ENCODE results near the gene GALNT12.

The GALNT12 gene

DNA sequence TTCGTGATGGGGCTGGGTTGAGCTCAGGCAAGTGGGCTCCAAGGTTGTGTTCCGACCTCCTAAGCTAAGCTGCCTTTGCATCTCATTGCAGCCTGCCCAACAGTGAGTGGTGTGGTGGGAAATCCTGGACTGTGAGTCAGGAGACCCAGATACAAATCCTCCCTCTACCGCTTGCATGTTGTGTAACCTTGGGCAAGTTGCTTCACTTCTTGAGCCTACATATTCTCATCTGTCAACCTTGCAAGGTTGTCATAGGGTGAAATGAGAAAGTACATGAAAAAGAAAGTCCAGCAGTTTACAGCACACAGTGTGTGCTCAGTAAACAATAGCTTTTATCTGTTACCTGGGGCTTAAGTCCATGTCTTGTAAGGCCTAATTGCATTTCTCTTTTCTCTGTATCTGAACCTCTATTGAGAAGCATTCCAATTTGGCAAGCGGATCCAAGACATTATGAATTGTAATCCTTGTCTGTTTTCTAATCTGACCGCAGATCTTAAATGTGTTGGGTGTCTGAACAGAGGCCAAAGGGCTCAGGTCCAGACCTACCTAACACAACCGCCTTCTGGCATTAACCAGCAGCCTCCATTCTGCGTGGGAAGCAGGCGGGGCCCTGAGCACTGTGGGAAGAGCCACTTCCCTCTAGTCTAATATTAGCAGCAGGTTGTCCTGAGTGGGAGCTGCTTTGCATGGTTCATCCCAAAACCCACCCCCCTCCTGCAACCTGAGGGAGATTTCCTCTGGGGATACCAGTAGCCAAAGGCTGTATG, 1.8 kb upstream of the GALNT12 start:
- DNase-seq, result no peak

DNA sequence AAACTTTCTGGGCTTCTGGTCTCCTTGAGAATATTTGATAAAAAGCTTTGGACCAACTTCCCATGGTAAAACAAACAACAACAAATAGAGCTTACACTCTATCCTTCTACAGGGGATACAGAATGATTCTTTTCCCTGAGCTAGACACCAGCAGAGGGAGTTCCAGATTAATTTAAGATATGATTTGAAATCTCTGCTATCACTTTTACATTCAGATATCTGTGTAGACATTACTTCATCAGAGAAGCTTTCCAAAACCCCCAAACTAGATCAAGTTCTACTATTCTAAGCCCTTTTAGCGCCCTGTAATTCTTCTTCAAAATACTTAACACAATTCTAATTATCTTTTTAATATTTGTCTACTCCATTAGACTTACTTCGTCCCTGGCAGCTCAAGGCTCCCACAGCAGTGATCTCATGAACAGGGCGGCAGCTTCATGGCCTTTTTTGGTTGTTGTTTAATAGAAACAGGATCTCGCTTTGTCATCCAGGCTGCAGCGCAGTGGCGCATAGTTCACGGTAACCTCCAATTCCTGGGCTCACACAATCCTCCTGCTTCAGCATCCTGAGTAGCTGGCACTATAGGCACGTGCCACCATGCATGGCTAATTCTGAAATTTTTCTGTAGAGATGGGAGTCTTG, 955 bp upstream of the GALNT12 start:
- DNase-seq, result no peak

DNA sequence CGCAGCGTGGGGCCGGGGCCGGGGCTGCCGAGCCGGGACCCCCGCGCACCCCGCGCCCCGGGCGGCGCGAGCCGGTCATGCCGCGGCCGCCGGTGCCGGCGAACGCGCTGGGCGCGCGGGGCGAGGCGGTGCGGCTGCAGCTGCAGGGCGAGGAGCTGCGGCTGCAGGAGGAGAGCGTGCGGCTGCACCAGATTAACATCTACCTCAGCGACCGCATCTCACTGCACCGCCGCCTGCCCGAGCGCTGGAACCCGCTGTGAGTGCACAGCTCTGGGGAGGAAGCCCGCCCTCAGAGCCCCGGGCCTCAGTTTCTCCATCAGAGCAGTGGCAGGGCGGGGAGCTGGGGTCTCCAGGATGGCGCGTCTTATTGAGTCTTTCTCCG, 335 bp downstream of the GALNT12 start:
- DNase-seq, result no peak

DNA sequence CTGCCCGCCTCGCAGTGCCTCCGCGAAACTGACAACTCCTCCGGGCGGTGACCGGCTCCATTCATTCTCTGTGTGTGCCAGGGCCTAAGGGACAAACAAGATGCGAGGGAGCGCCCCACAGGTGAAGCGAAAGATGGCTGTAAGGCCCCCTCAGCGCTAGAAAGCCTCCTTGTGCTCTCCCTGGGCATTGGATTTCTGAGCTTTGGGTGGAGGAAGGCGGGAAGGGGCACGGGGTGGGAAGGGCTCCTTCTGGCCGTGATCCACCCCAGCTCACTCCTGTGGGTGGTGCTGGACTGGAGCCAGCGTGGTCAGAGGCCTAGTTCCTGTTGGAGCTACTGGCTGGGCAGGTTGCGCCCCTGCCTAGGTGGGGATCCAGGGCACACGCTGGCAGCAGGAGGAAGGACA, 943 bp downstream of the GALNT12 start:
- no peak for DNase-seq

DNA sequence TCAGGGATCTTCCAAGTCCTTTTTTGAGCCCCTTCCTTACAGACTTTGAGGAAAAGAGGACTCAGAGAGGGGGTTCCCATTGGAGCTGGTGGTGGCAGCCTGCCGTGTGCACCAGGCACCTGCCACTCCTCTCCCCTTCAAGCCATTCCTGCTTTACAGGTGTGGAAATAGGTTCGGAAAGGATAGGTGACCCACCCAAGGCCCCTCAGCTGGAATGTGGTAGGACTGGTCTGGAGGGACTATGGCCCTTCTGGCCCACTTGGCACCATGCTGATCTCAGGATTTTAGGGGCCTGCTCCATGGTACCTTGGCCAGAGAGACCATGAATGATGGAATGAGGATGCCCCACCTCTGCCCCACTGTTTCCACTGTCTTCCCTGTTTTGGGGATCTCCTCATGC, 1.4 kb downstream of the GALNT12 start:
- DNase-seq, result no peak

DNA sequence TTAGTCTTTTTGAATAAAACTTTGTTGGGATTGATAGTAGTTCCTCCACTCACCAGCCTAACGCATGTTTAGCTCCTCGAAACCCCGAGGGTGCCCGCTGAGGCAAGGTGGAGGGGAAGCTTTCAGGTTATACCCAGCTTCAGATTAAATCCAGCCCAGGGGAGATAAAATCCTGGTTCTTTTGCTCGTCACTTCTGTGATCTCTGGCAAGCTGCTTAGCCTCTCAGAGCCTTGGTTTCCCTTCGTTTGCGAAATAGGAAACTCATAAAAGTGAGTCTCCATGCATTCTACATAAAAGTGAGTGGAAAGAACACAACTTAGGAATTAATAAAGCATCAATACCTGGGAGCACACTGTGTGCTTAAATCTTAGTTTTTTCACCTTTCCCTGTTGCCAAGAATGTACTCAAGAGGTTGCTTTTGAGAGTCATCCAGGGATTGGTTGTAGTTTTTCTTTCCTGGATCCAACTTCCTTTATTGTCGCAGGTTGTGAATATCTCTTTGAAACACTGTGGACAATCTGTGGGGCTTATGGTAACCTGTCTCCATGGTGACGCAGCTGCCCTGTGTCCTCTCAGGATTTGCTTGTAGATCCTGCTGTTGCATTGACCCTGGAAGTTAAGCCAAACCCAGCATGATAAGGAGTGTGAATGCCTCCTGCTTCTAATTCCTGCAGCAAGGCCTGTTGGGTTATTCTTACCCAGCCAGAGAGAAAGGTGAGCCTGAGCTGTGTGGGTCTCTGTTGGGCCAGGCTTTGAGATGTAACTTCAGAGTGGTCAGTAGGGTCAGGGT, 2.0 kb downstream of the GALNT12 start:
- DNase-seq, result no peak

DNA sequence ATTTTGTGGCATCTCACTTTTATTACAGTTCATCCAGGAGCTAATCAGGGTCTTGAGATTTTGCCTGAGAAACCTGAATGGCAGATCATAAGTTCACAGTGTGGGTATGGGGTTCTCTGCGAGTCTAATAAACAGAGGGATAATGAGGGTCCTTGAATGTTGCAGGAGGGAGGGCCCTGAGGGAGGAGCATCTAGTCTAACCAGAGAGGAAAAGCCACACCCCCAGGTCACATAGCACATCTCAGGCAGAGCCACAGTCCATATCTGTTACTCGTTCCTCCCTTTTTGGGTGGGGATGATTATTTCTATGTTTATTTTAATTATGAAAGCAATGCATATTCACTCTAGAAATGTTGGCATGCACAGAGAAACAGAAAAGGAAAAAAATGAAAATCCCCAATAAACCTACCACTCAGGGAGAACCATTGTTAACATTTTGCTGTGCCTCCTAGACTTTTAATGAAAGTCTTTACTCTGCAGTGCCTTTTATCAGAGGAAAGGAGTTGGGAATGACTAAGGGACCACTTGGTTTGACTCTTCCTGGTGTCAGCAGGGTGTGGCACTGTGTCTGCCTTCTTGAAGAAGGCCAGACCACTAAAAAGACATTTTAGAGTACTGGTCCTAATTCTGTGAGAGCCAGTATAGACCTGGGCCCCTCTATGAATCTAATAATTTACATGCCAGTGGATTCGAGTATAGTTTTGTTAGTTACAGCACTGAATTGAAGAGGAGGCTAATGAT, 2.8 kb downstream of the GALNT12 start:
- DNase-seq, result no peak

DNA sequence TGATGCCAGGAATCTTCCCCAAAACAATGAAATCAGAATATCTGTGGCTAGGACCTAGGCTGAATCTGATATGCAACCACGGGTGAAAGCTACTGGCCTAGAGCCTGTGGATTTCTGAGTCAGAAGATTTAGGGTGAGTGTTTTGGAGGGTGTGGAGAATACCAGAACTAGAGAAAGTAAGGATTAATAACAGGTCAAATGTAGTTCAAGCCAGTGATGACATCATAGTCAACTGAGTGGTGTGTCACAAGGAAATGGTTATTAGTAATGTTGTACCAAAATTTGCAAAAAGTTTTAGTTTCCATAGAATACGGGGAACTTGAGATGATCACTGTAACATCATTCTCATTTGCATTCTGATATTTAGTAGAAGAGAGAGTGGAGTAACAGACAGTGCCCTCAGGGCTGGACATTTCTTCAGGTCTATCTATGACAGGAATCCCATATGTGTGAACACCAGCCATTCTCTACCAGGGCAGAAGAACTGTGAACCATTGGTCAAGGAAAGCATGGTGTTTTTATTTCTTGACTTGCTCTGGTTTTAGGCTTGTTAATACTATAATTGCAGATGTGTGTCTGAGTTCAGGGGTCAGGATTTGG, 3.7 kb downstream of the GALNT12 start:
- no peak for DNase-seq

DNA sequence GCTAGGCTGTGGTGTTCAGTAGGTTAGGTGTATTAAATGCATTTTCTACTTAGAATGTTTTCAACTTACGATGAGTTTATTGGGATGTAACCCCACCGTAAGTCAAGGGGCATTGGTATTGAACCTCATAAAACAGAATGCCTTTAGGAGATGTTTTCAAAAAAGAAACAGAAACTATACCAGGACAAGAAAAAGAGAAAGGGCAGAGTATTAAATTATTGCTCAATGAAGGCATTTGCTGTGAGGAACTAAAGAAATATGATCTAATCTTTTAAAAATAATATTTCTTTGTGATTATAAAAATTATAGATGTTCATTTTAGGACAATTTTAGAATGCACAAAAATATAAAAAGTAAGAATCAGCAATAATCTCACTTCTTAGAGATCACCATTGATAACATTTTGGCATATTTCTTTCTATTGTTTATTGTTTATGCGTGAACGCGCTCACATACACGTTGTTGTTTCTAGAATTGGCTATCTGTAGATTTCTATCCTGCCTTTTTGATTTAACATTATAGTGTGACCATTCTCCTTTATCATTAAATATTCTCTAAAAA, 8.0 kb downstream of the GALNT12 start:
- DNase-seq, result no peak

DNA sequence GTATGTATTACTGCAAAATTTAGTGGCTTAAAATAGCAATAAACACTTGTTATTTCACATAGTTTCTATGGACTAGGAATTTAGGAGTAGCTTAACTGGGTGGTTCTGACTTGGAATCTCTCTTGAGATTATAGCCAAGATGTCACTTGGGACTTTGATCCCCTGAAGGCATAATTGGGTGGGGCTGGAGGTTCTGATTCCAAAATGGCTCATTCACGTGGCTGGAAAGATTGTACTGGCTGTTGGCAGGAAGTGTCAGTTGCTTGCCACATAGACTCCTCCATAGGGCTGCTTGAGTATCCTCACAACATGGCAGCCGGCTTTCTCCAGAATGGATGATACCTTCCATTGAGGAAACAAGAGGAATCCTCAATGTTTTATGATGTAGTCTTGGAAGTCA, 11.3 kb downstream of the GALNT12 start:
- no peak for DNase-seq

DNA sequence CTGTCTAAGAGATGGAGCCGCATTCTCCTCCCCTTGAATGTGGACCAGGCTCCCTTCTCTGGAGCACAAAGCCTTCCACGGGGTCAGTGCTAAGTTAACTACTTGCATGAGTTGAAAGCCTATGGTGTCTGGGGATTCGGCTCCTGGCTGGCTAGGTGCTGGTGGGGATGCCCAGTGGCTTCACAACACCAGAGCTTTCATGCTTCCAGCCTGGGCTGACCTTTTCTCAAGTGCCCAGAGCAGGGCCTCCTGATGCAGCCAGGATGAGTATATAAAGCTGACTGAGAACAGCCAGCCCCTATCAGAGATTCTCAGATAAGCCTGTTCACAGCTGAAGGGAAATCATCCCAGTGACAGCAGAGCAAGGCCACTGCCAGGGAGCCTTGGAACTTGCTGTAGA, 11.8 kb downstream of the GALNT12 start:
- DNase-seq, result no peak

DNA sequence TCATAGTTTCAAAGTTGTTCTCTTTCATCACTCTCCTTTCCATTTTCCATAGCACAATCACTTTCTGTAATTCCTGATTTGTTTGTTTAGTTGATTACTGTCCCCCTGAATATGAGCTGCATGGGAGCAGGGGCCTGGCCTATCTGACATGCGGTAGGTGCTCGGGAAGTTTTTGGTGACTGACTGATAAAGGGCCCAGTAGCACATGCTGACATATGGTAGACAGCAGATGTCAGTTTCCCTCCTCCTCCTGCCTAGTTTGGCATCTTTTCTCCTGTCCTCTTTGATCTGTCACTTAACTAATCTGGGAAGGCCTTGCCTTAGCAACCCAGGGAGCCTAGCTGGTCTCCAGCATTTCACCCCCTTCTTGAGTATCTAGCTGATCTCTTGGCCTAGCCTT, 14.4 kb downstream of the GALNT12 start:
- DNase-seq, result no peak

DNA sequence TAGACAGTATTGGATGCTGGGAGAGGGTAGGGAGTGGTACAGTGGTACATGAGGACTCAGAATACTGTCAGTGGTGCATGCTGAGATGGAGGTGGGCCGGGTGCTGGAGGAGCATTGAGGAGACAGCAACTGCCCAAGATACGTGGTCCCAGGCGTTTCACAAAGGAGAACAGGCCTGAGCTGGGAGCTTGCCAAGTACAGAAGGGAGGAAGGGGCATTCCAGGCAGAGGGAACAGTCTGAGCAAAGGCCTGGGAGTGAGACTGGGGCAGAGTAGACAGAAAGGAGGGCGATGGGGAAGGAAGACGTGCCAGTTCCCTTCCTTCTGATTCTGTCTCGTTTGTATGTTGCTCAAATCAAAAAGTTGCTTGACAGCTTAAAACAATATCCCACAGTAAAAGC, 15.2 kb downstream of the GALNT12 start:
- no peak for DNase-seq

DNA sequence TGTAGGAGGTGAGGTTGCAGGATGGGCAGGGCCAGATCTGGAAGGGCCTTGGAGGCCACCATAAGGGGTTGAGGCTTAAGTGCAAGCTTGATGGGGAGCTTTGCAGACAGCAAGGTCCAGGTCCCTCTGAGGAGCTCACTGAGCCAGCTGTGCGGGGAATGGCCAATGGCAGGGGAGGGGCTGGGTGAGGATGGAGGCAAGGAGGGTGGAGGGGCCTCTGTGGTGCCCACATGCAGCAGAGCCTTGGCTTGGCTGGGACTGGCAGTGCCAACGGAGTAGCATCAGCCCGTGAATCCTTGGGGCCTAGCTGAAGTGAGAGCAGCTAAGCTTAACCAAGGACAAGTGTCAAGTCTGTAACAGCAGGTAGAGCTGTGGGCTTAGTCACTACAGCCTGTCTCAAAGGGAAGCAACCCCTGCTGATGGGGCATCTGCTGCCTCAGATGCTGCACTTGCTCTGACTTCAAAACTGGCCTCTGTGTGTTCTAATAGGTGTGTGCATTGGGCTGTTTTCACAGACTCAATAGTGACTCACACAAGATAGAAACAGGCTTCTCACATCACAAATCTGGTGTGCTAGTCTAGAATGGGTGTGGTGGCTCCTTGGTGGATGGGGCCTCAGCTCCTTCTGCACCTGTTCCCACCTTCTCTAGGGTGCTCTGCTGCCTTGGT, 16.3 kb downstream of the GALNT12 start:
- no peak for DNase-seq

DNA sequence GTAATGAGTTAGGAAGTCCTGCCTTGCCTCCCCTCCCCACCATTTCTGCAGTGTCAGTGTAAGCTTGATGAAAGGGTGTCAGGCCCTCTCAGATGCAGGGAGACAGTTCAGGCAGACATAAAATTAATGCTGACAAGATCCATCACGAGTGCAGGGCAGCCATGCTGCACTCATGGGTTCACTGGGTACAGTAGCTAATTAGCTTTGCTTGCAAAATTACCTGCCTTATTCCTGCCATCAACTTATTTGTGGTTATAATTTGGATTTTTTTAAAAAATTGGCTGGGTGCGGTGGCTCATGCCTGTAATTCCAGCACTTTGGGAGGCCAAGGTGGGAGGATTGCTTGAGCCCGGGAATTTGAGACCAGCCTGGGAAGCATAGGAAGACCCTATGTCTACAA, 17.9 kb downstream of the GALNT12 start:
- no peak for DNase-seq

DNA sequence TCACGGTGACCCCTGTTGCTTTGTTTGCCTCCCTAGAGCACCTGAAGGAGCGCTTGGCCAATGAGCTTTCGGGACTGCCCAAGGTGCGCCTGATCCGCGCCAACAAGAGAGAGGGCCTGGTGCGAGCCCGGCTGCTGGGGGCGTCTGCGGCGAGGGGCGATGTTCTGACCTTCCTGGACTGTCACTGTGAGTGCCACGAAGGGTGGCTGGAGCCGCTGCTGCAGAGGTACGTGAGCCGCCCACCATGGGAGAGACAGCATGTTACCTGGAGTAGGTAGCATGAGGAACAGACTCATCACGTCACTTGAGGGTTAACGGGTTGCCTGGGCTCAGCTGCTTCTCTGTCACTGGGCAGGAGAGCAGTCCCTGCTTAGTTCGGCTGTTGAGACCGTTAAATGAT, 19.2 kb downstream of the GALNT12 start:
- DNase-seq, result no peak

DNA sequence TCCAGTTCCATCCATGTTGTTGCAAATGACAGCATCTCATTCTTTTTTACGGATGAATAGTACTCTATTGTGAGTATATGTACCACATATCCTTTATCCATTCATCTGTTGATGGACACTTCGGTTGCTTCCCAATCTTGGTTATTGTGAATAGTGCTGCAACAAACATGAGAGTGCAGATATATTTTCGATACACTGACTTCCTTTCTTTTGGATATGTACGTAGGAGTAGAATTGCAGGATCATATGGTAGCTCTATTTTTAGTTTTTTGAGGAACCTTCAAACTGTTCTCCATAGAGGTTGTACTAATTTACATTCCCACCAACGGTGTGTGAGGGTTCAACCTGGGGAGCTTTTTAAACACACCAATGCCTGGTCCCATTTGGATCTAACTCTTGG, 22.3 kb downstream of the GALNT12 start:
- DNase-seq, result no peak

DNA sequence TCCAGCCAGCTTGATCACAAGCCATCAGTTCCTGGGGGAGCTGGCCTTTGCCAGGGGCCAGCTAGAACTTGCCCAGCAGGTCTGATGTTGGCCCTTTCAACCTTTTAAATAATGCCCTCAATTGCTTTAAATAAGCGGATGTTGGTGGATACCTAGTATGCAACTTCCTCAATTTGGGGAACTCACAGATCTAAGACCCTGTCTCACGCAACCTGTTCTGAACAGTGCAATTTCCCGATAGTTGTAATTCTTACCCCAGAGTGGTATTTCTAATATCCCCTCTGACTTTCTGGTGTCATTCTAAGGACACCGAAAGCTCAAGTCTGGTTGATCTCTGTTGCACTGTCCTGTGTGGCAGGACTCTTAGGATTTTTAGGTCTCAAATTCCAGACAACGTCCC, 23.1 kb downstream of the GALNT12 start:
- no peak for DNase-seq

DNA sequence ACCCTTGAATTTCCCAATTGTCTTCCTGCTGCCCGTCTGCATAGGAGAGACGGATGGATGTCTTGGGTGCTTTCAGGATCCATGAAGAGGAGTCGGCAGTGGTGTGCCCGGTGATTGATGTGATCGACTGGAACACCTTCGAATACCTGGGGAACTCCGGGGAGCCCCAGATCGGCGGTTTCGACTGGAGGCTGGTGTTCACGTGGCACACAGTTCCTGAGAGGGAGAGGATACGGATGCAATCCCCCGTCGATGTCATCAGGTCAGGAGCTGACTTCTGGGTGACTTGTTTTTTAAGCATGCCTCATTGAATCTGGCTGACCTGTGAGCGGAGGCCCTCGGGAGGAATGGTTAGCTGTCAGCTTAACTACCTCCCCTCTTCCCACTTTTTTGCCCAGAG, 24.2 kb downstream of the GALNT12 start:
- DNase-seq, result no peak

DNA sequence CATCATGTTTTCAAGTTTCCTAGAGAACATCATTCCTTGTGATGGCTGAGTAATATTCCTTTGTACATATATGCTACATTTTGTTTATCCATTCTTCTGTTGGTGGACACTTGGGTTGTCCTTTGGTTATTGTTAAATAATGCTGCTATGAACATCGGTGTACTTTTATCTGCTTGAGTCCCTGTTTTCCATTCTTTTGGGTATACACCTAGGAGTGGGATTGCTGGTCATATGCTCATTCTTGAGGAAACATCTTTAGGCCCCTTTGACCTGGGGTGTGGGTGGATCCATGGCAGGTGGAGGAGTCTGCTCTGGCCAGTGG, 25.3 kb downstream of the GALNT12 start:
- DNase-seq, result no peak

DNA sequence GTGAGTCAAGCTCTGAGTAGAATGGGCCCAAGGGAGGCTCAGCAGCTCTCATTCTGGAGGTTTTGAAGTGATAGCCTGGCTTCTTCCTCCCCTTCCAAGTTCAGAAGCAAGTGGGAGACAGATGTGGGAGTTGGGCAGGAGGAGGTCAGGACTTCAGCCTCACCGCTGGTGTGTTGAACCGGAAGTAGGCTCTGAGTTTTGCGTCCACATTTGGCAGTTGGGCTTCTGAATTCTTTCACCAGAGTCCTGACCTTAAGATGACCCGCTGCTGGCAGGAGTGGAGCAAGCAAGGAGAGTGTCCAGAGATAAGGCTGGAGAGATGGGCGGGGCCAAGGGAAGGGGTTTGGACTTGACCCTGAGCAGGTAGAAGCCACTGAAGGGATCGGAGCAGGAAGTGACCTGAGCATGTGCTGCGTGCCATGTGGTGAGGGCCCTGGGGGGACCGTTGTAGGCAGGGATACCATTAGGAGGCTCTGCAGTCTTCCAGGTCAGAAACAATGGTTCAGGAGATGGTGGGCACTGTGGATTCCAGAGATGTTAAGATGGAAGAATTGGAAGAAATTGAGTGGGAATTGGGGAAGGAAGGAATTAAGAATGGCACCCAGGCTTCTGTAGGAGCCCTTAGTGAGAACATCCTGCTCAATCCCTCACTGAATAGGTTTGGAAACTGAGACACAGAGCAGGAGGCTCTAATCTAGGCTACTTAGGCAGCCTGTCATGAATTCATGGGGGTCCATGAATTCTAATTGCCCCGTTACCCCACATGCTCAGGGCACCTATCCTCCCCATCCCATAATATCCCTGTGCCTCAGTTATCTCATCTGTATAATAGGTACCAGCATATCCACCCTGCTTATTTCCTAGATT, 25.9 kb downstream of the GALNT12 start:
- no peak for DNase-seq

Measured in stimulated activated CD4-positive, alpha-beta T cell treated with anti-CD3 and anti-CD28 coated beads, Interleukin-2, amount 100 ng/mL, for 48 hours (primary cell).